Measurements from ENCODE around the gene MYH7.

Gene MYH7

GRCh38 chr14:23366426-23366921, 69.0 kb downstream of the MYH7 start:
- H3K27ac ChIP-seq, result no peak overlapping the region
- TF ChIP-seq ZFX (IDR thresholded peaks at IDR 0.05) (no peak), CTCF (conservative IDR thresholded peaks at IDR 0.05) (no peak)

GRCh38 chr14:23365732-23366425, 69.6 kb downstream of the MYH7 start:
- peak overlapping the region; percentile 97 for H3K27ac ChIP-seq
- TF ChIP-seq ZFX (IDR thresholded peaks at IDR 0.05), result no peak
- TF ChIP-seq CTCF (conservative IDR thresholded peaks at IDR 0.05), result no peak

GRCh38 chr14:23365036-23365731, 70.3 kb downstream of the MYH7 start, which contains the start of gene EFS:
TSS of gene EFS (minus strand) at chr14:23365172. CDS start at chr14:23365025, 147 bp downstream.
- TF ChIP-seq ZFX (IDR thresholded peaks at IDR 0.05) (peak; percentile 96), CTCF (conservative IDR thresholded peaks at IDR 0.05) (no peak)
- H3K27ac ChIP-seq, result peak within 1 kb of the TSS; percentile 97

GRCh38 chr14:23364164-23365035, 71.1 kb downstream of the MYH7 start:
- no peak for TF ChIP-seq ZFX (IDR thresholded peaks at IDR 0.05)
- TF ChIP-seq CTCF (conservative IDR thresholded peaks at IDR 0.05), result no peak

More at GRCh38 chr14:23364164-23365035, 71.1 kb downstream of the MYH7 start:
- peak overlapping the region; percentile 97 for H3K27ac ChIP-seq

All from C4-2B (cell line).